Measurements from ENCODE around the gene GRHPR.

GRHPR gene

DNA sequence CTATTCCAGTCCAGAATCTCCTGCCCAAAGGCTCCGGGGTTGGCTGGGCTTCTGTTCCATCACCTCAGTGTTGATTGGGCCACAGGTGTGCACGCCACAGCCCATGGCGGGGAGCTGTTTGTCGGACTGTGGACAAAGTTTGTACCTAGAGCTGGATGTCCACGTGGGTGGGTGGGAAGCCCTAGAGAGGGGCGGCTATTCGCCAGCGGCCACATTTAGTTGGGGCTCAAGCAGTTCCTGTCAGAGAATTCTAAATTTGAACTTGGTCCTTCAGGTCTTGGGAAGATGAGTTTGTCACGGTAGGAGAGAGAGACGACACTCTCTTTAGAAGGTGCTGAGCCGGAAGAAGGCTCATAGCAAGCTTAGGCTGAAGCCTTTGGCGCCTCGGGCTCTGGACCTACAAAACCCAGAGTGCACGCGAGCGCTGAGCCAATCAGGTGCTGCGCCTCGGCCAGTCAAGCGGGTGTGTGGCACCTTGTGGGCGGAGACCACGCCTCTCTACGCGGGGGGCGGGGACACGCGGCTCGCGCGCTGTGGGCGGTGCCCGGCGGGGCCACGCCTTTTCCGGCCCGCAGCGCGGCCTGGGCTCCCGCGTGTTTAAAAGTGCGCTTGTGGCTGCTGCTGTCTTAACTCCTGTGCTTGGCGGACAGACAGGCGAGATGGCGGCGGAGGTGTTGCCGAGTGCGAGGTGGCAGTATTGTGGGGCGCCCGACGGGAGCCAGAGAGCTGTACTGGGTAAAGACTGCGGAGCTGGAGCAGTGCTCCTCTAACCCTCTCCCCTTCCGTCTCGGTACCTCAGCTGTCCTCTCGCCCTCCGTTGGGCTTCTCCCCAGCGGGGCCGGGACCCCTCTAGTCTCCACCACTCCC lies 63.1 kb downstream of the GRHPR start, which contains the start of gene POLR1E:
TSS of gene POLR1E (plus strand) at position 560 of the 867 bp plus-strand sequence. CDS start at position 660, 100 bp downstream.
- DNase-seq (ENCODE audit: low read depth): peak; percentile 93

DNA sequence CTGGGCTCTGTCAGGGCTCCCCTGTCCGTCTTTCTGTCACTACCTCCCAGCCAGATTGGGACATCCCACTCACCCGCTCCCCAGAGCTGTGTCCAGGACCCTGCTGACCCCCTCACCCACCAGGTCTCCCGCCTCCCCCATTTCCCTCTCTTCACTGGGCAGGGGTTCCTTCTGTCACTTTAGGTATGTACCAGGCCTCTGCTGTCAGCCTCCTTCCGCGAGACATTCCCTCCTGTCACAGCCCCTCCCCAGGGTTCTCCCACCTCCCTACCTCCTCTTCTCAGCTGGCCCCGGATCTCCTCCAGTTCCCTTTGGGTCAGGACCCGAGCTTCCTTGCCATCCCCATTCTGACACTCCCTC lies 63.7 kb downstream of the GRHPR start:
- no peak for DNase-seq (ENCODE audit: low read depth)

Data from stimulated activated CD8-positive, alpha-beta memory T cell treated with anti-CD3 and anti-CD28 coated beads, Interleukin-12 subunit alpha, Interleukin-12 subunit beta, amount 100 ng/mL, for 1 hour (primary cell).